HEK293 (cell line): ENCODE measurements around the gene NUDT3.

ENCODE experiments used
- CTCF ChIA-PET: fragments of 350-600 bp; formaldehyde crosslinking; extraction: SDS; loops from one replicate; lab custom pipeline; 2021; ENCODE audit warnings: antibody characterized with exemption; lab: Yijun Ruan, JAX
- POLR2A ChIA-PET: fragments of 300-600 bp; formaldehyde crosslinking; extraction: SDS; loops from one replicate; lab custom pipeline; 2020; ENCODE audit warnings: antibody characterized with exemption, inconsistent platforms; lab: Yijun Ruan, JAX
- H3K27ac ChIP-seq: fragments of 200-500 bp; sonication (Bioruptor generic); 2 replicates; pipeline ENCODE4 v1.5.1; 2014; ENCODE audit warnings: low read depth, low read length, control low read depth, inconsistent platforms; ENCODE audit errors: extremely low read depth
- H3K36me3 ChIP-seq, 2 experiments: fragments of 200-500 bp in 1 of 2; sonication (Bioruptor generic) in 1 of 2; 1 replicate in 1 of 2; 2 replicates in 1 of 2; pipeline ENCODE4 v1.5.1; 2014 to 2017; ENCODE audit warnings: inconsistent platforms in 2 of 2, low read length in 2 of 2; ENCODE audit not compliant: control insufficient read depth in 2 of 2, insufficient read depth in 1 of 2
- H3K4me1 ChIP-seq: fragments of 200-500 bp; sonication (Bioruptor generic); 2 replicates; pipeline ENCODE4 v1.5.1; 2014; ENCODE audit warnings: mild to moderate bottlenecking, low read length, inconsistent platforms; ENCODE audit not compliant: control insufficient read depth, insufficient read depth
- H3K4me3 ChIP-seq: 2 replicates; pipeline ENCODE4 v1.5.1; 2011; ENCODE audit warnings: low read depth, mild to moderate bottlenecking, control low read depth, low read length, moderate library complexity
- H3K9me3 ChIP-seq: fragments of 200-500 bp; sonication (Bioruptor generic); 2 replicates; pipeline ENCODE4 v1.5.1; 2014; ENCODE audit warnings: low read depth, low read length, inconsistent platforms; ENCODE audit not compliant: control insufficient read depth, insufficient read depth
- HOXD13 ChIP-seq: sonication (generic); formaldehyde crosslinking; IDR thresholded peaks from 2 replicates; pipeline ENCODE4 v1.8.0; 2022; ENCODE audit warnings: missing genetic modification reagents, borderline replicate concordance
- SCRT2 ChIP-seq: fragments of 450-650 bp; formaldehyde crosslinking; IDR thresholded peaks from 2 replicates; pipeline ENCODE4 v1.5.1; 2016; ENCODE audit warnings: missing biosample characterization, missing genetic modification characterization
- ZIC2 ChIP-seq: fragments of 450-650 bp; formaldehyde crosslinking; IDR thresholded peaks from 2 replicates; pipeline ENCODE4 v1.5.1; 2016; ENCODE audit warnings: missing biosample characterization, missing genetic modification characterization
- ZNF16 ChIP-seq: fragments of 450-650 bp; formaldehyde crosslinking; IDR thresholded peaks from 2 replicates; pipeline ENCODE4 v1.5.1; 2016; ENCODE audit warnings: low read depth, missing biosample characterization, missing genetic modification characterization
- ZNF248 ChIP-seq: fragments of 450-650 bp; formaldehyde crosslinking; IDR thresholded peaks from 2 replicates; pipeline ENCODE4 v1.5.1; 2017; ENCODE audit warnings: missing biosample characterization, missing genetic modification characterization
- ZNF324 ChIP-seq: fragments of 450-650 bp; formaldehyde crosslinking; IDR thresholded peaks from 2 replicates; pipeline ENCODE4 v1.5.1; 2016; ENCODE audit warnings: missing biosample characterization, missing genetic modification characterization
- ZNF354C ChIP-seq: fragments of 450-650 bp; formaldehyde crosslinking; IDR thresholded peaks from 2 replicates; pipeline ENCODE4 v1.5.1; 2016; ENCODE audit warnings: missing biosample characterization, missing genetic modification characterization, low read depth, borderline replicate concordance
- ZNF48 ChIP-seq: fragments of 450-650 bp; formaldehyde crosslinking; IDR thresholded peaks from 2 replicates; pipeline ENCODE4 v1.5.1; 2016; ENCODE audit warnings: missing biosample characterization, missing genetic modification characterization
- ZNF510 ChIP-seq: fragments of 450-650 bp; formaldehyde crosslinking; IDR thresholded peaks from 2 replicates; pipeline ENCODE4 v1.5.1; 2018; ENCODE audit warnings: mild to moderate bottlenecking, missing genetic modification characterization, missing biosample characterization; ENCODE audit not compliant: insufficient replicate concordance
- TF ChIP-seq, protein P1 (sequence below): fragments of 450-650 bp; formaldehyde crosslinking; IDR thresholded peaks from 2 replicates; pipeline ENCODE4 v1.5.1; 2017; ENCODE audit warnings: missing biosample characterization, missing genetic modification characterization
- TF ChIP-seq, protein P2 (sequence below): fragments of 450-650 bp; formaldehyde crosslinking; IDR thresholded peaks from 2 replicates; pipeline ENCODE4 v1.5.1; 2016; ENCODE audit warnings: missing biosample characterization, missing genetic modification characterization
- TF ChIP-seq, protein P3 (sequence below): fragments of 450-650 bp; formaldehyde crosslinking; IDR thresholded peaks from 2 replicates; pipeline ENCODE4 v1.5.1; 2016; ENCODE audit warnings: missing biosample characterization, missing genetic modification characterization, borderline replicate concordance

Gene NUDT3

DNA sequence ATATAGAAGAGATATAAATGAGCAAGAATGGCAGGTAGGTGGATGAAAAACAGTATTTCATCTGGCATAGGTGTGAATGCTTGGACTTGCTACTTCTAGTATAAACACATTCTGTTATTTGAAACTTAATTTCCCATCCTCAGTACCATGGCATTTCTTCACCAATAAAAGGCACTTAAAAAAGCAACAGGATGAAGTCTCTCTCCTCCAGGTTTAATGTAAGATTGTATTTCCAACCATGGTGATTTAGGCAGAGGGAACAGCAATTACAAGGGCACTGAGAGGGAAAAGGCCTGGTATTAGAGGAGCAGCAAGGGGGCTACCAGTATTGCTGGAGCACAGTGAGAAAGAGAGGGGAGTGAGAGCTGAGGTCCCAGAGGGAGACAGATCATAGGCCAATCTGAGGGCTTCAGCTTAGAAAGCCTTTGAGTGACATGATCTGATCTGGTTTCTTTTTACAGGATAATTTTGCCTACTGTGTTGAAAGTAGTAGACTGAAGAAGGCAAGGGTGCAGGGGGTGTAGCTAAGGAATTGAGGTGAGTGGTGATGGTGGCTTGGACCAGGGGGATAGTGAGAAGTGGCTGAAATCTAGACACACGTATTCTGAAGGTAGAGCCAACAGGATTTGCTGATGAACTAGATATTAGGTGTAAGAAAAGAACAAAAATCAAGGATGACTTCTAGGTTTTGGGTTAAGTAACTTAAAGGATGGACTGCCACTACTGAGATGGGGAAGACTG is 75.9 kb downstream of the NUDT3 start:
- CTCF ChIA-PET, result no interaction called here
- Histone ChIP-seq H3K27ac (no peak overlapping the region), H3K36me3 (no peaks in the 10 kb centered on the region; a peak in 1 of 3 replicates), H3K4me3 (no peak overlapping the region)
- peak; percentile 72 for TF ChIP-seq SCRT2 (tag by site-specific recombination)
- TF ChIP-seq ZNF324, result no peak
- no peak for TF ChIP-seq ZNF354C
- no peak for TF ChIP-seq HOXD13 (CRISPR knock-in tag)
- TF ChIP-seq, all 188 proteins: peak for 1
- no peaks in the 10 kb centered on the region for H3K9me3 ChIP-seq
- POLR2A ChIA-PET, result no interaction called here
- H3K4me1 ChIP-seq, result peaks cover 2% of the 10 kb centered on the region; the same call in 1 of the 2 replicates

DNA sequence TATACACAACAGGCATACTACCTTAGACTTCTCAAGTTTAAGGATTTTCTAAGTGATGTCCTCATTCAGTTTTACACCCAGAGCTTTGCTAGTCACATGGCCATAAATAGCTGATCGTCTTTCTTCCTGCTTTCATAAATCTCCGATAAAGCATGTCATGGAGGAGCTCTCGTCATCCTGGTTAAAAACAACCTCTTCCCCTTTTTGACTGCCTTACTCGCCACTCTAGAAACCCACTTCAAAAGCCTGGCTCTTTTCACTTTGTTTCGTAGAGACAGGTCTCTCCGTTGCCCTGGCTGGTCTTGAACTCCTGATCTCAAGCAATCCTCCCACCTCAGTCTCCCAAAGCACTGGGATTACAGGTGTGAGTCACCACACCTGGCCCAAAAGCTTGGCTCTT is 76.7 kb downstream of the NUDT3 start:
- Histone ChIP-seq H3K4me3 (no peak overlapping the region), H3K27ac (no peak overlapping the region), H3K4me1 (peaks cover 2% of the 10 kb centered on the region; the same call in 1 of the 2 replicates), H3K9me3 (no peaks in the 10 kb centered on the region), H3K36me3 (no peaks in the 10 kb centered on the region; a peak in 1 of 3 replicates)
- ChIA-PET POLR2A (no interaction called here), CTCF (interaction anchor here (0.7 kb wide), 1 partner anchor 152 kb away, joined by 3 read pairs; no protein-coding TSS in a partner anchor)
- TF ChIP-seq, protein P1, sequence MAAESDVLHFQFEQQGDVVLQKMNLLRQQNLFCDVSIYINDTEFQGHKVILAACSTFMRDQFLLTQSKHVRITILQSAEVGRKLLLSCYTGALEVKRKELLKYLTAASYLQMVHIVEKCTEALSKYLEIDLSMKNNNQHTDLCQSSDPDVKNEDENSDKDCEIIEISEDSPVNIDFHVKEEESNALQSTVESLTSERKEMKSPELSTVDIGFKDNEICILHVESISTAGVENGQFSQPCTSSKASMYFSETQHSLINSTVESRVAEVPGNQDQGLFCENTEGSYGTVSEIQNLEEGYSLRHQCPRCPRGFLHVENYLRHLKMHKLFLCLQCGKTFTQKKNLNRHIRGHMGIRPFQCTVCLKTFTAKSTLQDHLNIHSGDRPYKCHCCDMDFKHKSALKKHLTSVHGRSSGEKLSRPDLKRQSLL (tag by site-specific recombination), result no peak
- TF ChIP-seq ZNF248 (tag by site-specific recombination) (no peak), ZIC2 (tag by site-specific recombination) (no peak), ZNF48 (no peak), ZNF510 (tag by site-specific recombination) (no peak), ZNF16 (tag by site-specific recombination) (no peak)
- TF ChIP-seq, protein P2, sequence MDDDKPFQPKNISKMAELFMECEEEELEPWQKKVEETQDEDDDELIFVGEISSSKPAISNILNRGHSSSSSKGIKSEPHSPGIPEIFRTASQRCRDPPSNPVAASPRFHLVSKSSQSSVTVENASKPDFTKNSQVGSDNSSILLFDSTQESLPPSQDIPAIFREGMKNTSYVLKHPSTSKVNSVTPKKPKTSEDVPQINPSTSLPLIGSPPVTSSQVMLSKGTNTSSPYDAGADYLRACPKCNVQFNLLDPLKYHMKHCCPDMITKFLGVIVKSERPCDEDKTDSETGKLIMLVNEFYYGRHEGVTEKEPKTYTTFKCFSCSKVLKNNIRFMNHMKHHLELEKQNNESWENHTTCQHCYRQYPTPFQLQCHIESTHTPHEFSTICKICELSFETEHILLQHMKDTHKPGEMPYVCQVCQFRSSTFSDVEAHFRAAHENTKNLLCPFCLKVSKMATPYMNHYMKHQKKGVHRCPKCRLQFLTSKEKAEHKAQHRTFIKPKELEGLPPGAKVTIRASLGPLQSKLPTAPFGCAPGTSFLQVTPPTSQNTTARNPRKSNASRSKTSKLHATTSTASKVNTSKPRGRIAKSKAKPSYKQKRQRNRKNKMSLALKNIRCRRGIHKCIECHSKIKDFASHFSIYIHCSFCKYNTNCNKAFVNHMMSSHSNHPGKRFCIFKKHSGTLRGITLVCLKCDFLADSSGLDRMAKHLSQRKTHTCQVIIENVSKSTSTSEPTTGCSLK (tag by site-specific recombination), result no peak
- TF ChIP-seq, protein P3, sequence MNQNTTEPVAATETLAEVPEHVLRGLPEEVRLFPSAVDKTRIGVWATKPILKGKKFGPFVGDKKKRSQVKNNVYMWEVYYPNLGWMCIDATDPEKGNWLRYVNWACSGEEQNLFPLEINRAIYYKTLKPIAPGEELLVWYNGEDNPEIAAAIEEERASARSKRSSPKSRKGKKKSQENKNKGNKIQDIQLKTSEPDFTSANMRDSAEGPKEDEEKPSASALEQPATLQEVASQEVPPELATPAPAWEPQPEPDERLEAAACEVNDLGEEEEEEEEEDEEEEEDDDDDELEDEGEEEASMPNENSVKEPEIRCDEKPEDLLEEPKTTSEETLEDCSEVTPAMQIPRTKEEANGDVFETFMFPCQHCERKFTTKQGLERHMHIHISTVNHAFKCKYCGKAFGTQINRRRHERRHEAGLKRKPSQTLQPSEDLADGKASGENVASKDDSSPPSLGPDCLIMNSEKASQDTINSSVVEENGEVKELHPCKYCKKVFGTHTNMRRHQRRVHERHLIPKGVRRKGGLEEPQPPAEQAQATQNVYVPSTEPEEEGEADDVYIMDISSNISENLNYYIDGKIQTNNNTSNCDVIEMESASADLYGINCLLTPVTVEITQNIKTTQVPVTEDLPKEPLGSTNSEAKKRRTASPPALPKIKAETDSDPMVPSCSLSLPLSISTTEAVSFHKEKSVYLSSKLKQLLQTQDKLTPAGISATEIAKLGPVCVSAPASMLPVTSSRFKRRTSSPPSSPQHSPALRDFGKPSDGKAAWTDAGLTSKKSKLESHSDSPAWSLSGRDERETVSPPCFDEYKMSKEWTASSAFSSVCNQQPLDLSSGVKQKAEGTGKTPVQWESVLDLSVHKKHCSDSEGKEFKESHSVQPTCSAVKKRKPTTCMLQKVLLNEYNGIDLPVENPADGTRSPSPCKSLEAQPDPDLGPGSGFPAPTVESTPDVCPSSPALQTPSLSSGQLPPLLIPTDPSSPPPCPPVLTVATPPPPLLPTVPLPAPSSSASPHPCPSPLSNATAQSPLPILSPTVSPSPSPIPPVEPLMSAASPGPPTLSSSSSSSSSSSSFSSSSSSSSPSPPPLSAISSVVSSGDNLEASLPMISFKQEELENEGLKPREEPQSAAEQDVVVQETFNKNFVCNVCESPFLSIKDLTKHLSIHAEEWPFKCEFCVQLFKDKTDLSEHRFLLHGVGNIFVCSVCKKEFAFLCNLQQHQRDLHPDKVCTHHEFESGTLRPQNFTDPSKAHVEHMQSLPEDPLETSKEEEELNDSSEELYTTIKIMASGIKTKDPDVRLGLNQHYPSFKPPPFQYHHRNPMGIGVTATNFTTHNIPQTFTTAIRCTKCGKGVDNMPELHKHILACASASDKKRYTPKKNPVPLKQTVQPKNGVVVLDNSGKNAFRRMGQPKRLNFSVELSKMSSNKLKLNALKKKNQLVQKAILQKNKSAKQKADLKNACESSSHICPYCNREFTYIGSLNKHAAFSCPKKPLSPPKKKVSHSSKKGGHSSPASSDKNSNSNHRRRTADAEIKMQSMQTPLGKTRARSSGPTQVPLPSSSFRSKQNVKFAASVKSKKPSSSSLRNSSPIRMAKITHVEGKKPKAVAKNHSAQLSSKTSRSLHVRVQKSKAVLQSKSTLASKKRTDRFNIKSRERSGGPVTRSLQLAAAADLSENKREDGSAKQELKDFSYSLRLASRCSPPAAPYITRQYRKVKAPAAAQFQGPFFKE (tag by site-specific recombination), result no peak
